Measurements from ENCODE around the gene AHCYL1. TPM values are rescaled to one million over a fixed set of nuclear protein-coding genes. Genes with fewer than 3 reads are reported as not detected.

The AHCYL1 gene
- total and polyA plus RNA-seq, 10 of the 15 experiments (the other 5 are each of a cell fraction or from before 2014, with no cell fraction given) = 24.7 to 73.6 (median 46.8) TPM

DNA sequence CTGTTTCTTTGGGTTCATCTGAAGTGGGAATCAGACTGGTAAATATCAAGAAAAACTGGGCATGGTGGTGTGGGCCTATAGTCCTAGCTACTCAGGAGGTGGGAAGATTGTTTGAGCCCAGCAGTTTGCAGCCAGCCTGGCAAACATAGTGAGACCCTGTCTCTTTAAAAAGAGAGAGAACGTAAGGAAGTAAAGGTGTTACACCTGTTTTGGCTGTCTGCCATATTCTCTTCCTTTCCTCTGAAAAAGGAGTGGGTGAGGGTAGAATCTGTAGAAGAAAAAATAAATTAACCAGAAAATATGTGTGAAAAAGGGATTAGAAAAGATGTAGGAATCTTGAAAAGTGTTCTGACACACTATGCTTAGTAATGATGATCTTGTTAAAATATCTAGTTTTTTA lies 20.0 kb downstream of the AHCYL1 start (continued):
- TF ChIP-seq LARP7 (IDR thresholded peaks at IDR 0.05) = no peak
- TF ChIP-seq IKZF1 (conservative IDR thresholded peaks at IDR 0.05) = no peak
- no peak for TF ChIP-seq EED (IDR thresholded peaks at IDR 0.05; ENCODE audit: low read depth)

DNA sequence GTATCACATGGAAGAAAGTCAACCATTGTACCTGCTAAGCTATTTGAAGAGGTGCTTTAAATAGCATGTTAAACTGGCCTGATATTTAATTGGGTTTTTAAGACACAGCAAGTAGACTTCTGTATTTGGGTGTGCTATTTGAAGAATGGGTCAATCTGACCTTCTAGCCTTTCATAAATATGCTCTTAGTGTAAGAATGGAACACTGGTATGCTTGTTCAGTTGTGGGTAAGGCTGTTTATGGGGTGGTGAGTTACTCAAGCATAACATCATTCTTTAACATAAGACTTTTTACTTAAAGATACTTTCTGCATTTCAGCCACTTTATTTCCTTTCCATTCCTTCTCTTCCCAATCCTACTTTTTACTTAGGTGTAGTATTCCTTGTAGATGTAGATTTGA lies 21.4 kb downstream of the AHCYL1 start:
- intact Hi-C loops (cut with micrococcal nuclease; ENCODE audit: unreplicated experiment) = no loop called here
- H3K36me3 ChIP-seq (ENCODE audit: control insufficient read depth in 2 of 2, insufficient read depth in 2 of 2, low read length in 1 of 2) = peaks cover 0 to 11% of the 10 kb centered on the region in 2 experiments; a peak in 2 of 4 replicates
- ChIA-PET RAD21 (ENCODE audit: unreplicated experiment) (interaction anchor here (1.3 to 5.0 kb wide), 3 partner anchors 21 to 366 kb away, joined by 4 to 66 read pairs (median 4); partner anchors contain the start of gene AHCYL1), POLR2A (interaction anchor here (0.5 kb wide), 1 partner anchor 904 kb away, joined by 3 read pairs; no protein-coding TSS in a partner anchor), SMC1A (ENCODE audit: uncharacterized antibody, unreplicated experiment) (interaction anchor here (0.8 to 3.5 kb wide), 5 partner anchors 9 to 366 kb away, joined by 3 to 33 read pairs (median 6); partner anchors contain the start of gene AHCYL1), CTCF (interaction anchor here (1.2 to 9.5 kb wide), 4 partner anchors 20 to 460 kb away, joined by 6 to 200 read pairs (median 22); partner anchors contain the start of gene AHCYL1)
- FAIRE-seq (no peak), DNase-seq (ENCODE audit: low read depth, low spot score) (no peak), ATAC-seq (no peak)
- H3K79me2 ChIP-seq (ENCODE audit: control insufficient read depth, insufficient read depth, low read length) = no peaks in the 10 kb centered on the region; the same call in none of the 2 replicates
- BruUV-seq (replicated peaks) = no TSS peak
- H3K9me3 ChIP-seq (replicated peaks; ENCODE audit: control insufficient read depth, insufficient read depth, low read length) = no peaks in the 10 kb centered on the region
- H3K27ac ChIP-seq (ENCODE audit: control insufficient read depth, insufficient read depth) = no peak overlapping the region
- no peak overlapping the region for H3K4me2 ChIP-seq (ENCODE audit: control insufficient read depth, insufficient read depth)
- no peaks in the 10 kb centered on the region for H4K20me1 ChIP-seq (ENCODE audit: control insufficient read depth, insufficient read depth)
- no peak overlapping the region for H3K9ac ChIP-seq (ENCODE audit: control insufficient read depth, insufficient read depth, low read length)
- in situ Hi-C loops (cut with MboI) = no loop called here
- H2AFZ ChIP-seq (ENCODE audit: control insufficient read depth, low read depth, low read length) = no peak overlapping the region
- no peak overlapping the region for H3K4me3 ChIP-seq
- peaks cover 22% of the 10 kb centered on the region for H3K4me1 ChIP-seq (ENCODE audit: control insufficient read depth, insufficient read depth, low read length)
- H3K27me3 ChIP-seq (replicated peaks in 1 of 2; ENCODE audit: control insufficient read depth in 2 of 2, insufficient read depth in 2 of 2, low read length in 1 of 2) = no peaks in the 10 kb centered on the region
- TF ChIP-seq POLR2AphosphoS2 (IDR thresholded peaks at IDR 0.05; ENCODE audit: low read depth, low read length) = no peak
- TF ChIP-seq YY1 (IDR thresholded peaks at IDR 0.05; ENCODE audit: low read depth, low read length) = no peak
- no peak for TF ChIP-seq IKZF2 (IDR thresholded peaks at IDR 0.05)
- TF ChIP-seq SIN3A (IDR thresholded peaks at IDR 0.05; ENCODE audit: low read depth, low read length) = no peak
- no peak for TF ChIP-seq SMAD1 (IDR thresholded peaks at IDR 0.05; ENCODE audit: low read depth, partially characterized antibody)
- no peak for TF ChIP-seq CREM (IDR thresholded peaks at IDR 0.05; ENCODE audit: low read depth)
- no peak for TF ChIP-seq TBL1XR1 (IDR thresholded peaks at IDR 0.05; ENCODE audit: low read depth, low read length)
- no peak for TF ChIP-seq CBFB (IDR thresholded peaks at IDR 0.05; ENCODE audit: low read depth)
- no peak for TF ChIP-seq SRF (IDR thresholded peaks at IDR 0.05; ENCODE audit: low read depth in 2 of 2, low read length in 2 of 2)
- no peak for TF ChIP-seq NFYB (IDR thresholded peaks at IDR 0.05; ENCODE audit: insufficient read depth, low read depth, low read length)
- no peak for TF ChIP-seq CREB1 (IDR thresholded peaks at IDR 0.05; ENCODE audit: low read depth)
- TF ChIP-seq RFX5 (IDR thresholded peaks at IDR 0.05; ENCODE audit: low read depth, low read length) = no peak
- no peak for TF ChIP-seq DPF2 (IDR thresholded peaks at IDR 0.05)
- TF ChIP-seq, protein P1, sequence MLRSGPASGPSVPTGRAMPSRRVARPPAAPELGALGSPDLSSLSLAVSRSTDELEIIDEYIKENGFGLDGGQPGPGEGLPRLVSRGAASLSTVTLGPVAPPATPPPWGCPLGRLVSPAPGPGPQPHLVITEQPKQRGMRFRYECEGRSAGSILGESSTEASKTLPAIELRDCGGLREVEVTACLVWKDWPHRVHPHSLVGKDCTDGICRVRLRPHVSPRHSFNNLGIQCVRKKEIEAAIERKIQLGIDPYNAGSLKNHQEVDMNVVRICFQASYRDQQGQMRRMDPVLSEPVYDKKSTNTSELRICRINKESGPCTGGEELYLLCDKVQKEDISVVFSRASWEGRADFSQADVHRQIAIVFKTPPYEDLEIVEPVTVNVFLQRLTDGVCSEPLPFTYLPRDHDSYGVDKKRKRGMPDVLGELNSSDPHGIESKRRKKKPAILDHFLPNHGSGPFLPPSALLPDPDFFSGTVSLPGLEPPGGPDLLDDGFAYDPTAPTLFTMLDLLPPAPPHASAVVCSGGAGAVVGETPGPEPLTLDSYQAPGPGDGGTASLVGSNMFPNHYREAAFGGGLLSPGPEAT (IDR thresholded peaks at IDR 0.05; ENCODE audit: low read depth) = no peak
- TF ChIP-seq MTA3 (IDR thresholded peaks at IDR 0.05; ENCODE audit: borderline replicate concordance, low read length) = no peak
- TF ChIP-seq, protein P2, sequence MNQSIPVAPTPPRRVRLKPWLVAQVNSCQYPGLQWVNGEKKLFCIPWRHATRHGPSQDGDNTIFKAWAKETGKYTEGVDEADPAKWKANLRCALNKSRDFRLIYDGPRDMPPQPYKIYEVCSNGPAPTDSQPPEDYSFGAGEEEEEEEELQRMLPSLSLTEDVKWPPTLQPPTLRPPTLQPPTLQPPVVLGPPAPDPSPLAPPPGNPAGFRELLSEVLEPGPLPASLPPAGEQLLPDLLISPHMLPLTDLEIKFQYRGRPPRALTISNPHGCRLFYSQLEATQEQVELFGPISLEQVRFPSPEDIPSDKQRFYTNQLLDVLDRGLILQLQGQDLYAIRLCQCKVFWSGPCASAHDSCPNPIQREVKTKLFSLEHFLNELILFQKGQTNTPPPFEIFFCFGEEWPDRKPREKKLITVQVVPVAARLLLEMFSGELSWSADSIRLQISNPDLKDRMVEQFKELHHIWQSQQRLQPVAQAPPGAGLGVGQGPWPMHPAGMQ (IDR thresholded peaks at IDR 0.05; ENCODE audit: borderline replicate concordance) = no peak
- TF ChIP-seq, protein P3, sequence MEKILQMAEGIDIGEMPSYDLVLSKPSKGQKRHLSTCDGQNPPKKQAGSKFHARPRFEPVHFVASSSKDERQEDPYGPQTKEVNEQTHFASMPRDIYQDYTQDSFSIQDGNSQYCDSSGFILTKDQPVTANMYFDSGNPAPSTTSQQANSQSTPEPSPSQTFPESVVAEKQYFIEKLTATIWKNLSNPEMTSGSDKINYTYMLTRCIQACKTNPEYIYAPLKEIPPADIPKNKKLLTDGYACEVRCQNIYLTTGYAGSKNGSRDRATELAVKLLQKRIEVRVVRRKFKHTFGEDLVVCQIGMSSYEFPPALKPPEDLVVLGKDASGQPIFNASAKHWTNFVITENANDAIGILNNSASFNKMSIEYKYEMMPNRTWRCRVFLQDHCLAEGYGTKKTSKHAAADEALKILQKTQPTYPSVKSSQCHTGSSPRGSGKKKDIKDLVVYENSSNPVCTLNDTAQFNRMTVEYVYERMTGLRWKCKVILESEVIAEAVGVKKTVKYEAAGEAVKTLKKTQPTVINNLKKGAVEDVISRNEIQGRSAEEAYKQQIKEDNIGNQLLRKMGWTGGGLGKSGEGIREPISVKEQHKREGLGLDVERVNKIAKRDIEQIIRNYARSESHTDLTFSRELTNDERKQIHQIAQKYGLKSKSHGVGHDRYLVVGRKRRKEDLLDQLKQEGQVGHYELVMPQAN (conservative IDR thresholded peaks at IDR 0.05) = no peak
- TF ChIP-seq SUPT20H (IDR thresholded peaks at IDR 0.05; ENCODE audit: borderline replicate concordance, control insufficient read depth, low read depth, low read length) = no peak

Data from GM12878 (cell line).